ENCODE measurements around the gene SNPH.

- TF ChIP-seq EZH2phosphoT487 (IDR thresholded peaks at IDR 0.05; ENCODE audit: insufficient read depth, low read depth) (no peak), EZH2 (IDR thresholded peaks at IDR 0.05; ENCODE audit: insufficient read depth, poor library complexity, severe bottlenecking) (no peak)
These were observed 51.6 kb downstream of the SNPH start for GRCh38 chr20:1317545-1318255.

Measured in GM23248 (cell line).